ENCODE data around the gene PRDX6. TPM values are rescaled to one million over a fixed set of nuclear protein-coding genes. Genes with fewer than 3 reads are reported as not detected.

Gene PRDX6
- total RNA-seq, 4 donors from 2014 or later = 141 to 247 (median 175) TPM

GRCh38 chr1:173504268-173504667 is 27.1 kb downstream of the PRDX6 start:
- peaks cover 0 to 23% (median 9%) of the 10 kb centered on the region in 3 donors for H3K4me1 ChIP-seq
- H3K9me3 ChIP-seq = no peaks in the 10 kb centered on the region
- no peak for TF ChIP-seq POLR2A (IDR thresholded peaks at IDR 0.05)
- no peak for TF ChIP-seq CTCF (IDR thresholded peaks at IDR 0.05)
- H3K27ac ChIP-seq = no peak overlapping the region
- no peak for DNase-seq
- no peaks in the 10 kb centered on the region for H3K36me3 ChIP-seq
- H3K27me3 ChIP-seq = peaks cover 0 to 8% (median 0%) of the 10 kb centered on the region in 4 donors
- H3K4me3 ChIP-seq = no peak overlapping the region
- intact Hi-C loops (cut with DNase I) = no loop called here
- WGBS, 2 donors = 85 to 86% methylated on average over 4 of the region's 4 CpGs

GRCh38 chr1:173505391-173505790 is 28.3 kb downstream of the PRDX6 start:
- Histone ChIP-seq H3K9me3 (no peaks in the 10 kb centered on the region), H3K4me3 (no peak overlapping the region), H3K27ac (no peak overlapping the region), H3K36me3 (no peaks in the 10 kb centered on the region), H3K27me3 (peaks cover 0 to 8% (median 0%) of the 10 kb centered on the region in 4 donors), H3K4me1 (peaks cover 0 to 23% (median 9%) of the 10 kb centered on the region in 3 donors)
- intact Hi-C loops (cut with DNase I) = no loop called here
- DNase-seq = no peak
- TF ChIP-seq CTCF (IDR thresholded peaks at IDR 0.05) (no peak), POLR2A (IDR thresholded peaks at IDR 0.05) (no peak)

GRCh38 chr1:173506437-173506836 is 29.3 kb downstream of the PRDX6 start:
- intact Hi-C loops (cut with DNase I) = no loop called here
- H3K36me3 ChIP-seq = no peaks in the 10 kb centered on the region
- H3K27me3 ChIP-seq = peaks cover 0 to 8% (median 0%) of the 10 kb centered on the region in 4 donors
- H3K4me3 ChIP-seq = no peak overlapping the region
- H3K4me1 ChIP-seq = peaks cover 0 to 23% (median 9%) of the 10 kb centered on the region in 3 donors
- H3K27ac ChIP-seq = peak overlapping the region in 2 of 4 donors; percentile 57 to 68
- no peak for DNase-seq
- no peaks in the 10 kb centered on the region for H3K9me3 ChIP-seq
- 56 to 70% methylated on average over 5 to 6 of the region's 6 CpGs for WGBS, 2 donors
- TF ChIP-seq CTCF (IDR thresholded peaks at IDR 0.05) (peak in 5 of 6 experiments; percentile 12 to 81 (median 40)), POLR2A (IDR thresholded peaks at IDR 0.05) (no peak)

GRCh38 chr1:173507205-173507846 is 30.2 kb downstream of the PRDX6 start:
- peaks cover 0 to 23% (median 9%) of the 10 kb centered on the region in 3 donors for H3K4me1 ChIP-seq
- H3K27me3 ChIP-seq = peaks cover 0 to 8% (median 0%) of the 10 kb centered on the region in 4 donors
- no peaks in the 10 kb centered on the region for H3K36me3 ChIP-seq
- H3K9me3 ChIP-seq = no peaks in the 10 kb centered on the region
- WGBS, 2 donors = 36 to 63% methylated on average over 3 of the region's 3 CpGs
- no peak for TF ChIP-seq CTCF (IDR thresholded peaks at IDR 0.05)
- no peak for TF ChIP-seq POLR2A (IDR thresholded peaks at IDR 0.05)
- H3K4me3 ChIP-seq = no peak overlapping the region
- H3K27ac ChIP-seq = peak overlapping the region; percentile 25 to 75 (median 54)
- intact Hi-C loops (cut with DNase I) = no loop called here
- no peak for DNase-seq

GRCh38 chr1:173507847-173508209 is 30.7 kb downstream of the PRDX6 start:
- DNase-seq = no peak
- peaks cover 0 to 8% (median 0%) of the 10 kb centered on the region in 4 donors for H3K27me3 ChIP-seq
- TF ChIP-seq CTCF (IDR thresholded peaks at IDR 0.05) (no peak), POLR2A (IDR thresholded peaks at IDR 0.05) (no peak)
- H3K4me1 ChIP-seq = peaks cover 0 to 23% (median 9%) of the 10 kb centered on the region in 3 donors
- H3K4me3 ChIP-seq = no peak overlapping the region
- H3K36me3 ChIP-seq = no peaks in the 10 kb centered on the region
- intact Hi-C loops (cut with DNase I) = no loop called here
- peak overlapping the region in 3 of 4 donors; percentile 25 to 75 (median 28) for H3K27ac ChIP-seq
- H3K9me3 ChIP-seq = no peaks in the 10 kb centered on the region
- WGBS, 2 donors = 67 to 88% methylated on average over 3 of the region's 3 CpGs
